ENCODE data around the gene PRDM11.

Gene PRDM11

DNA sequence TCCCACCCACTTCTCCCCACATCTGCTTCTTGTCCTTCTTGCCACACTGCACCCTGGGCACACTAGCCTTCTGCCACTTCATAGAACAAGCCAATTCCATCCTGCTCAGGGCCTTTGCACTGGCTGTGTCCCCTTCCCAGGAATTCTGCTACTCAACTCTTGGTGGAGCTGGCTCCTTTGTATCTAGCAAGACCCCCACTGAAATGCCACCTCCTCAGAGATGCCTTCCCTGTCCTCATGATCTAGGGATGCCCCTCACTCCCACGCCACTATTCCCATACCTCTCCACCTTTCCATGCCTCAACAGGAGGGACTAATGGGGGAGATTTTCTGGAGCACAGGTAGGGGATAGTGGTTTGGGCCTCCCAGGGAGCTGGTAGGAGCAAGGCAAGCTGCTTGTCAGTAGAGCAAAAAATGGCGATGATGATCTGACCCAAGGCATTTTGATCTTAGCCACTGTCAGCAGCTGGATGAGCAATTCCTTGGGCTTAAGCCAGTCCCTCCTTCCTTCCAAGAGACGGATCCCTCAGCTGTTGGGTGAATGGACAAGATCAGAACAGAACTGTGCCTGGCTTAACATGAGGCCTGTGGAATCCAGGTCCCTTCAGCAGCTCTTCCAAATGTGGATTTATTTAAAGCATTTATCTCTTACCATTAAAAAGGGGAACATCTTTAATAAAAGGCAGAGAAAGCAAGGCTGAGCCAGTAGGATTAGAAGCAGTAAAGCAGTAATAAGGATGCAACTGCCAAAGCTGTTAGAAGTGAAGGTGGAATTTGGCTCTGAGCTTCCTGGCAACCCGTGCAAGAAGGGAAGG, 4.0 kb upstream of the PRDM11 start:
- DNase-seq: no peak

DNA sequence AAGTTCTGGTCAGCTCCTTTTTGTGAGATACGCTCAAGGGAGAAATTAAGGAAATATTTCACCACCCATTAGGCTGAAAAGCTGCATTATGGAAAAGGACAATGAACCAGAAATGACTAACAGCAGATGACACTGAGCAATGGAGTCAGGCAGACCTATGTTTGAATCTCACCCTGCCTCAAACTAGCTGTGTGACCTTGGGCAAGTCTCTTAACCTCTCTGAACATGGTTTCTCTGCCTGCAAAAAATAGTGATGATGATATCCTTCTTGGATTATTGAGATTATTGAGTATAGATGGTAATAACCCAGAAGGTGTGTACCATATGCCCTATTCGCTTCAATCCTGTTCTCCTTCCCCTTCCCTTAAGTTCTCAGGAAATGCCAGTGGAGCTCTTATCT, 2.9 kb upstream of the PRDM11 start:
- DNase-seq: no peak

DNA sequence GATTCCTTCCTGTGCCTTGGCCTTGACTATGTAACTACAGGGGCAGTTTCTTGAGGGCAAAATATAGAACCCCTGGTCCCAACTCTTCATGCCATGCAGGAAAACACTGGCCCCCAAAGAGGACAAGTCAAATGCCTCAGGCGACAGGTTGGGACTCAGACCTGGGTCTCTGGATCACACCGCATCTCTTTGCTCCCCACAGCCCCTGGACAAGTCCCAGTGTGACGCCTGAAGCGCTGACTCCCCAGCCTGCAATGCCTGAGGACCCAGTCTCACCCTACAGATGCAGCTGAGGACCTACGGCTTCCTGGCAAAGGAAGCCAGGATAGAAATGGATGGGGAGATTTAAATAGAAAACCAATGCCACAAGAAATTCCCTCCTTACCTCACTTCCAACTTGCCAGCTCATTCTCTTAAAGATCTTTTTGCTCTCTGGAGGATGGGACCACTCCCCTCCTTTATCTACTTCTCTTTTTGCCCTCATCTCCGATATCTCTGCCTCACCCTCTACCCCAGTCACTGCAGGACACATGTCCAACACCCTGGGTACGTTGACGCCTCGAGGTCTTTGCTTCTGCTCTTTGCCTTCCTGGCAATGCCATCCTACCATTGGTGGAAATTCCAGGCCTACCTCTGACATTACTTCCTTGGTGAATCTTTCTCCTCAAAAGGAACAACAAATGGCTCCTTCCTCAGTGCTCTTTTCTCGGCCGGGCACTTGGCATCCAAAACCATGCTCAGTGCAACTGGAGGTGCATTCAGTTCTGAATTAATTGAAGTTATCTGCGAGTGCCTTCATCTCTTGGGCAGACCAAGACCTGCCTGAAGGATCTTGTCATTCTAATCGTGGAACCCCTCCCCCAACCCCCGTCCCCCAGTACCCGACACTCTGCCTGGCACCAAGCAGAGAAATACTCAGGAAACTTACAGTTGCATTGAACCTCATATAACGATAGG, 2.0 kb upstream of the PRDM11 start:
- DNase-seq: no peak

DNA sequence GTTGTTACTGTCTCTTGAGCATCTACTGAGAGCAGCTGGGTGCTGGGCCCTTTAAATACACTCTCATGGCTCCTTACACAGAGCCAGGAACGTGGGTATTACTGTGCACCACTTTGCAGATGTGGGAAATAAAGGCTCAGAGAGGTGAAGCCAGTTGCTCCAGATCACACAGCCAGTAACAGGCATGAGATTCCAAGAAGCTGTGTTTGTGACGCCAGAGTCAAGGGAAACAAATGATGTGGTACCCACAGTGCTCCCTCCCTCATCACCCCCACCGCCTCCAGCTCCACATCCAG, 1.4 kb upstream of the PRDM11 start:
- DNase-seq: no peak

DNA sequence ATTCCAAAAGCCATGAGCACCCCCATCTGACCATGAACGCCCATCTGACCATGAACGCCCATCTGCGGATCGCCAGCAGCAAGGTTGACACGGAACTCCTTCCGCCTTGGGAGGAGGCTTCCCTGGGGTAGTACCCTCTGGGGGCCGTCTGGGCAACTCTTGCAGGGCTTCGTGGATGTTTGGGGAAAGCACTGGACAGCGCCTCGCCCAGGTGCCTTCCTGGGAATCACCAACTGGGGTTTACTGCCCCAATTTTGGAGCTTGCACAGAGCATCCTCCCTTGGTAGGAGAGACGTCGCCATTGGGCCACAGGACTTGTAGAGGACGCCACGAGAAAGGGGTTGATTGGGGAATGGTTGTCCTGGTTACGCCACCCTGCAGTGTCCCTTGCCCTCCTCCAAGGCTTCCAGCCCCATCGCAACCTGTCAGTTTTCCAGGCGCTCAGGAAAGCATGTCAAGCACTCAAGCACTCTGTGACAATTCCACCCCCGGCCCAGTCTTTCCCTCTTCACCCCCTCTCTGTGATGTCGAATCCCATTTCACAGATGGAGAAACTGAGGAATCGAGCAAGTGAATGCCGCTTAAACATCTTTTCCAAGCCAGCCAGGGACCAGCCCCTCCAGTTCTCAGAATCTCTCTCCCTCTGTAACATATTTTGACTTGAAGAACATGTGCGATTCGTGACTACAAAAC, 914 bp upstream of the PRDM11 start:
- no peak for DNase-seq

DNA sequence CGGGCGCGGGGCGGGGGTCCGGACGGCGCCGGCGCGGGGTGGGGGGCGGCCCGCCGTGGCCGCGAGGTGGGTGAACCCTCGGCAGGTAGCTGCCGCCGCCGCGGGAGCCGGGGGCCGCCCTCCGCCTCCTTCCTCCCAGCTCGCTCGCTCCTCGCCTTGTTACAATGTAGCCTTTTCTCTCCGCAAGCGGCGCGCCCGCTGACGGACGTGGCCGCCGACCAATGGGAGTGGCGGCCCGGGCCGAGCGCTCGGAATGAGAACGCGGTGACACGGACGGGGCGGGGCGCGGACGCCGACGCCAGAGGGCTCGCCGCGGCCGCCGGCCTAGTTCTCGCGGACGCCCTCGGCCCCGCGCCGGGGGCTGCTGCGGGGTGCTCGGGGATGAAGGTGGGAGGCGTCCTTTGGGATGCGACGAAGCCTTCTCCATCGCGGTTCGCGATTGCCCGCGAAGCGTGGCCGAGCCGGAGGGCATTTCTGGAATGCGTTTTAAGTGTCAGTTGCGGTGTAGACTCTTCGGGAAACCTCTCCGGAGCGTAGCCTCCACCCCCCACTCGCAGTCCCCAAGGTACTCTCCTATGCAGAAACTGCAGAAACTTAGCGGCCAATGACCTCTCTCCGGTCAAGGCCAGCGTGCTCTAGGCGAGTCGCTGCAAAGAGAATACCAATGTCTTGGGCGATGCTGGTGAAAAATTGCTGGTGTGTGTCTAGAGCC, 734 bp downstream of the PRDM11 start:
- DNase-seq: peak; percentile 95

DNA sequence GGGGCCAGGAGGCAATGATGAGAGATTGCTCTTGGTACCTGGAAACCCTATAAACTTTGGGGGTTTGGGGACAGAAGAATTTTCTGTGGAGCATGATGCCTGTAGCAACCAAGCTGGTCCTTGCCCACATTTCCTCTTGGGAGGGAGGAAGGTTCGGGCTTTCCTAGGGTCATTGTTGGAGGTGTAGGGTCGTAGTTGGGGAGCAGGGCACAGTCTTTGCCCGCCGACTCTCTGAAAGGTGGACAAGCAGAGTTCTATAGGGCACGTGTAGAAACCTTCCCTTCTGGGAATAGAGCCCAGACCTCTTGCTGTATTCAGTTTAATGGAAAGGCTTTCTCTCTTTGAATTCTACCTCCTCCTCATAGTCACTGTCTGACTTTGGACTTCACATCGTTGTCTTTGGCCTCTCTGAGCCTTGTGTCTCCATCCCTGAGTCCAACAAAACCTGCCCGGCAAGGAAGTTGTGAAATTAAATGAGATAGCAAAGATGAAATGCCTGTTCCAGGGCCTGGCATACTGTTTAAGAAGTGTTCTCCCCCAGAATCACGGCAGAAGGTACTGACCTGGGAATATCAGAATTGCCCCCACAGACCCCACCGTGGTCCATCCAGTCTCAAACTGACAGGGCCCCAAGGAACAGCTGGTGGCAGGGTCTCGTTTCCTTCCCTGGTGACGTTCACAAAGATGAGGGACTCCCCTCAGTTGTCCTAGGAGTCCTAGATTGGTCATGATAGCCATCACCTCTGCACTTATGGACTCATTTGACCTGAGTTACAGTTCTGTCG, 1.6 kb downstream of the PRDM11 start:
- DNase-seq: no peak

DNA sequence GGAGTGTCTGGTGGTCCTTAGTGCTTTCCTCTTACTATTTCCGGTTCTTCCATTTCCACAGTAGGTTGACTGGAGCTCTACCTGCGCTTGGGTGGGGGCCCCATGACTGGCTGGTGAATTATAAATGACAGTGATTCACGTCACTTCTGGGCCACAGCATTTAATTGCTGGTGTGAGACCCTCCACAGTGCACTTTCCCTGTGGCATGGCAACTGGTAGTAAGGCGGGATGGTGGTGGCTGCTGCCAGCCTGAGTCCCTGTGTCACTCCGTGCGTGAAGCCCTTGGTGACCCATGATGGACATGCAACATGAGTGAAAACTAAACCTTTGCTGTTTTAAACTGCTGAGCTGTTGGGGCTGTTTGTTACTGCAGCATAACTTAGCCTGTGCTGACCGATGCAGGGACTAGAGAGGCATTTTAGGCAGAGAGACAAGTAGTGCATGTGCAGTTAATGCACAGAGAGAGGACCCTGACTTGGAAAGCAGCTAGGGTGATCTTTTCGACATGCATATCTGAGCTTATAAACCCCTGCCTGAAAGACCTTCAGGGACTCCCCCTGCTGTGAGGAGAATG, 3.1 kb downstream of the PRDM11 start:
- DNase-seq: no peak

DNA sequence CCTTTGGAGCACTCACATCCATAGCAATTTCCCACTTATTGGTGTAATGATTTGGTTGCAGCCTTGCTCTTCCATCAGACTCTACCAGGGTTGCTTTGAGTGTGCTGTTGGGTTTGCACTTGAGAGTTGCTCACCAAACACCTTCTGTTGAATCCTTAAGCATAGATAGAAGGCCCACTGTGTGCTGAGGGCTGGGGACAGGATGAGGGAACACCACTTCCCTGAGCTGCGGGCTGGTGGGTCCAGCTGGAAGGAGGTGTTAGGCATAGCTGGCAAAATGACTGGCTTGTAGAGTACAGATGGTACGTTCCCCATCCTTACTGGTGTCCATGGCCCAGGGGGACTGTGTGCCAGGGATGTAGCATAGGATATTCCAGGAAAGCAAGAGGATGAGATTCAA, 3.9 kb downstream of the PRDM11 start:
- DNase-seq: no peak

DNA sequence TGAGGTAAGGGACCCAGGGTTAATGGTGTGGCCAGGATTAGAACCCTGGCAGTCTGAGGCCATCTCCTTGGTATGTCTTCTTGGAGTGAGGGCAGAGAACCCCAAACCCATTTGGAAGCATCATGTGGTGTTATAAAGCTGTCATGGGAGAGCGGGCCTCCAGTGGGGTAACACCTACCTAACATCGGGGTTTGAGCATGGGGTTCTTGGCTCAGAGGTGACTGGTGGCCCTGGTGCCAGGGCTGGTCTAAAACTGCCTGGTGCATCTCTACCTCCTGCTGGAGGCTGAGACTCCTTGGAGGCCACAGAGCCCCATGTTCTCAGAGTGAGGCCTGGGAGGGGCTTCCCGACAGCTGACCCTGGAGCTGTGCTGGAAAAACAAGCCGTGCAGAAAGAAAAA, 4.5 kb downstream of the PRDM11 start:
- DNase-seq: no peak

DNA sequence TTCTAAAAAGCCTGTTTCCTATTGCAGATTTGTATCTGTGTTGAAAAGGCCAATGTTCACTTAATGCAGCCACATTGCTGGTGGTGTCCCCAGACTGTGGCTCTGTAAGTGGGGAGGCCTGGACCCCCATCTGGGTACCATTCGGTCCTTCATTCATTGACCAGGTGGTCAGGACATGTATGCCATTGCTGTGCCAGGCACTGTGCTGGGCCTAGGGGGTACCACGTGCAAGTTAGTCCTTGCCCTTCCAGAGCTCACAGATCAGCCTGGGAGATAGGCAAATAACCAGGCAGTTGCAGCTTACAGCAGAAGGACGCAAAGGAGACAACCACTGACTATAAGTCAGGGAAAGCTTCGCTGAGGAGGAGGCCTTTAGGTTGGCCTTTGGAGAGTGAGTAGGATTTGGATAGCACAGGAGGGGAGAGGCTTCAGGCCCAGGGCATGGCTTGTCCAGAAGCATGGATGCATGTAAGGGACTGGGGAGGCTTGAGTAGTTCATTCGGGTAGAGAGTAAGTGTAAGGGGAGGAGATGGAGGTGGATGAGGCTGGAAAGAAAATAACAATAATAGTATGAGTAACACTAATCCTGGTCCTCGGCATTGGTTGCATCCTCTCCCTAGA, 5.0 kb downstream of the PRDM11 start:
- no peak for DNase-seq

DNA sequence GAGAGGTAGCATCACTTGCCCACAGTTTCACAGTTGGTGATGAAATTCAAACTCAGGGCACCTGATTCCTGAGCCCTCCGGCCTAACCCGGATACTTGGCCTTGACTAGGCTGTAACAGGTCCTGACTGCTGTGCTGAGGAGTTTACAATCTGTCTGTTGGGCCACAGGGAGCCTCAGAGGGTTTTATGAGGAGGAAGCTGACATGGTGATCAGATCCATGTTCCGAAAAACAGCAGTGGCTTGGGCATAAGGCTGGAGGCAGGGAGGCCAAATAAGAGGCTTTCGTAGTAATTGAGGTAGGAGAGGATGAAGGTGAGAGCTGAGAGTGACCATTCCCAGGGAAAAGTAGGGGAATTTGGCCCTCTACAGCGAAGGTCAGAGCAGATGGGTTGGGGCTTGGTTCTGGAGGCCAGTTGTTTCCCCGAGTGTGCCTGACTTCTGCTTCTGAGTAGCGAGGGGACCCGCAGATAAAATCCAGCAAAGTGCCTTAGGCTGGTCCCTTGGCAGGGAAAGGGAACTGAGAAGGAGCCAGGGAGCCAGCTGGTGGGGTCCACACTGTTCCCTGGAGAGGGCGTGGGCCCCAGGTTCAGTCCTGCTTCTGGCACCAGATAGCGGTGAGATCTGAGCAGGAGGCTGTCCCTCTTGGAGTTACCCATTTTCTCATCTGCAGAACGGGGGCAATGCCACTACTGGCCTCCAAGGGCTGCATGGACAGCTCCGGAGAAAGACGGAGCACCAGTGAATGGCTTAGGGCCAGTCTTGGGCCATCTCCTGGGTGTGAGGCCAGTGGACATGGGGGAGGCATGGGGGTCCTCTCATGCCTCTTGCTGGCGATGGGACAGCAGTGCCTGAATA, 6.5 kb downstream of the PRDM11 start:
- no peak for DNase-seq

DNA sequence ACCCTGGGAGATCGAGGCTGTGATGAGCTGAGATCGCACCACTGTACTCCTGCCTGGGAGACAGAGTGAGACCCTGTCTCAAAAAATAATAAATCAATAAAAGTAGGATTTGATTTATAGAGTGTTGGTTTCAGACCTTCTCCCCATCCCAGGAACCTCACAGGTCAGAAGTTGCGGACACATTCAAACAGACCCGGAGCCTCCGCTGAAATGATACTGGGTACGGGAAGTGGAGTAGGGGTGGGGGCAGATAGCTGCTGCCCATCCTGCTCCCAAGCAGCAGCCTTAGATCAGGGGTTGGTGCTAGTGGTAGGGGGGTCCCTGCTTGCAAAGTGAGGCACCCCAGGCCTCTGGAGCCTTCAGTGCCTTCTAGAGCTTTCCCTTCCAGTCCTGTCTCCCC, 7.8 kb downstream of the PRDM11 start:
- no peak for DNase-seq

DNA sequence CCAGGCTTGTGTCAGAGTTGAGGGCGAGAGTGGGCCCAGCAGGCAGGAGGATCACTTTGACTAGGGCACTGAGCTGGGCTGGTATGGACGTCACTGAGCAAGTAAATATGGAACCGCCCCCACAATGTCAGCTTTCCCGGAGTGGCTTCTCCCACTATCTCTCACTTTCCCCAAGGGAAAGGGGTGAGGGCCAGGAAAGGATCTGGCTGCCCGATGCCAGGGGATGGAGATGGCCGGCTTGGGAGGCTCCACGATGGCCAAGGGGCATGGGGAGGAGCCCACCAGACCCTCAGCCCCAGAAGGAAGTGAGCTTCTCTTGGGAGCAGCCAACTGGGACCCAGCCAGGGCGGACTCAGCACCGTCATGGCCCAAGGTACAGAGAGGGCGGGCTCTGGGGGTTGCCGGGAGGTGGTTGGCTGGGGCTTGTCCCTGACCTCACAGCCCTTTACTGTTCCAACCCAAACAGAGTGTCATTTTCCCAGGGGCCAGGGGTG, 8.7 kb downstream of the PRDM11 start:
- no peak for DNase-seq

DNA sequence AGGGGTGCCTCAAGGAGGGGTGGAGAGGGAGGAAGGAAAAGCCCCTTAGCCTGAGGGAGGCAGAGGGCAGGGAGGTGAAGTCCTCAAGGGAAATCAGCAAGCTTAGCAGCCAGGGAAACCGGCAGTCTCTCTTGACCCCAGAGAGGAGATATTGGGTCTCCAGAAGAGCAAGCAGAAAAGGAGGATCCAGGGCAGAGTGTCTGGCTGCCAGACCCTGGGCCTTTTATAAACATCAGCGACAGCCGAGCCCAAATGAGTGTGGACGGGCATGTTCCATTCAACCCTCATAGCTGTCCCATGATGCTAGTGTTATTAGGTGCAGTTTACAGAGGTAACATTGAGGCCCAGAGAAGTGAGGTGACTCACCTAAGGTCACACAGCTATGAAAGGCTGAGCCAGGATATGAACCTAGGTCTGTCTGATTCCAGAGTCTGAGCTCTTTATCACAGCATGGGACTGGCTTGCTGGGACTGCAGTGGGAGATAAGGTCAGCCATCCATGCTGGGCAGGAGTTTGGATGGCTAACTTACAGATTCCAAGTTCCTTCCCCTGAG, 9.3 kb downstream of the PRDM11 start:
- DNase-seq: no peak

DNA sequence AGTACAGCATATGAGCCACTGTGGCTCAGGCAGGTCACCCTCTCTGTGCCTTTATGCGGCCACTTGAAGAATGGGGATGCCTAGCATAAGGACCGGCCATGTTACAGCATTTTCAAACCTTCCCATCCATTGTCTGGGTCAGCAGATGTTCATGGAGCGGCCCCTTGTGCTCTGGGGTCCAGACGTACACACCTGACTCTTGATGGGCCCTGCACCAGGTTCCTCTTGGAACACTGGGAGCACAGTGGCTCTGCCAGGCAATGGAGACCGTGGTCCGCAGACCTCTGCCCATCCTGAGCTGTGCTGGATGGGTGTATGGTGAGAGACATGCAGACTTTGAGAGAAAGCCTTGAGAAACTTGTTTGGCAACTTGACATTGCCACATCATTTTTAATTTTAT, 9.8 kb downstream of the PRDM11 start:
- DNase-seq: no peak

DNA sequence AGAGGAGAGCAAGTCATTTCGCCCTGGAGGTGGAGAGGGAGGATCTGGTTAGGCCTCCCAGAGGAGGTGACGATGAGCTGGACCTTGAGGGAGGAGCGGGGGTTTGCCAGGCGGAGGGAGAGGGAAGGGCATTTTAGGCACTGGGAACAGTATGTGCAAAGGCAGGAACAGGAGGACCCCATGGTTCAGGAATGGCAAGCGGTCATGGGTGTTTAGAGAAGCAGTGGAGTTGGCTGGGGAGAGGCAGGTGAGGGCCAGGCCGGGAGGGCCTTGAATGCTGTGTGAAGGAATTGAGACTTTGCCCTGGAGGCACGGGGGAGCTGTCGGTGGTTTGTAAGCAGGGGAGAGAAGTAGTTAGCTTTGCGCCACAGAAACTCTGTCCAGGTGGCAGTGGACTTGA, 10.3 kb downstream of the PRDM11 start:
- DNase-seq: no peak

DNA sequence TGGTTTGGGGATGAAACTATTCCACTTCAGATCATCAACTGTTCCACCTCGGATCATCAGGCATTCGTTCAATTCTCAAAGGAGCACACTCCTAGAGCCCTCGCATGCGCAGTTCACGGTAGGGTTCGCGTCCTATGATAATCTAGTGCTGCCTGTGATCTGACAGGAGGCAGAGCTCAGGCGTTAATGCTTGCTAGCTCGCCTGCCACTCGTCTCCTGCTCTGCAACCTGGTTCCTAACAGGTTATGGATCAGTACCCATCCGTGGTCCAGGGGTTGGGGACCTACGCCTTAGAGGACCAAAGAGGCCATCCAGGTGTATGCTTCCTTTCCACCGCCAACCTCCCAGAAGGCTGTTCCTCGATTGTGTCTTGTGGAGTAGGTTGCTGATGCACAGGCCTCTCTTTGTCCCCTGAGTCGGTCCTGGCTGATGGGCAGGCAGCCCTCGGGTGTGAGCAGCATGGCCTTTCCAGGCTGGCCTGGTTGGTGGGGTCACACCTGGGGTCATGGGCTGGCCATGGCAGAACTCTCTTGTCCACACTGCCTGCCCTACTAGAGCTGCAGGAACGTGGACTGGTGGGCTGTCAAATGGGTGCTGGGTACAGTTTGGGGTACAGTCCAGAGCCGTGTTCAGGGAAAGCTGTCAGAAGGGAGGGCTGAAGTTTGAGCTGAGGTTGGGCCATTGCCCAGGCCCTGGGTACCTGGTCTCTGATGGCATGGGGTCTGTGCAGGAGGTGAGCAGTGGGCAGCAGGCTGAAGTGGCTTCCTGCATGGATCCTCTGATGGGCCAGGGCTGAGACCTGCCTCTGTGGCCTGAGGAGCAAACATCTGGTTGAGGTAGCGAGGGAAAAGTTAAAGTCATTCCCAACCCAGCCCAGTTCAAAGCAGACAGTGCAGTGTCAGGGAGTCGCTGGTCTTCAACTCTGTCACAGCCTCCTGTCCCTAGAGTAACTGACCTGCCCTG, 11.1 kb downstream of the PRDM11 start:
- no peak for DNase-seq

Data from OCI-M1 (cell line).